ENCODE measurements around the gene YBX3.

DNA sequence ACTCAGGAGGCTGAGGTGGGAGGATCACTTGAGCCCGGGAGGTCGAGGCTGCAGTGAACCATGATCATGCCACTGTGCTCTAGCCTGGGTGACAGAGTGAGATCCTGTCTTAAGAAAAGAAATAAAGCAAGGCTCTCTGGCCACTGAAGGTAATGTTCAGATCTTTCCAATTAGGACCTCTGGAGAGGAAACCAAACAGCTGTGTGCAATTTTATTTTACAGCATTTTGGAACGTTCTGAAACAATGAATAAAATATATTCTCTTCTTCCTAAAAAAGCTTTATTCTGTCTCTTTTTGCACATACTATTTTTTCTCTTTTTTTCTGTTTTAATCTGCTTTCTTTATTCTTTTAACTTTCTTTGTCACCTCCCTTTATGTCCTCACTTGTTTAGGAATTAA is 5.0 kb upstream of the YBX3 start:
- TF ChIP-seq, protein P1, sequence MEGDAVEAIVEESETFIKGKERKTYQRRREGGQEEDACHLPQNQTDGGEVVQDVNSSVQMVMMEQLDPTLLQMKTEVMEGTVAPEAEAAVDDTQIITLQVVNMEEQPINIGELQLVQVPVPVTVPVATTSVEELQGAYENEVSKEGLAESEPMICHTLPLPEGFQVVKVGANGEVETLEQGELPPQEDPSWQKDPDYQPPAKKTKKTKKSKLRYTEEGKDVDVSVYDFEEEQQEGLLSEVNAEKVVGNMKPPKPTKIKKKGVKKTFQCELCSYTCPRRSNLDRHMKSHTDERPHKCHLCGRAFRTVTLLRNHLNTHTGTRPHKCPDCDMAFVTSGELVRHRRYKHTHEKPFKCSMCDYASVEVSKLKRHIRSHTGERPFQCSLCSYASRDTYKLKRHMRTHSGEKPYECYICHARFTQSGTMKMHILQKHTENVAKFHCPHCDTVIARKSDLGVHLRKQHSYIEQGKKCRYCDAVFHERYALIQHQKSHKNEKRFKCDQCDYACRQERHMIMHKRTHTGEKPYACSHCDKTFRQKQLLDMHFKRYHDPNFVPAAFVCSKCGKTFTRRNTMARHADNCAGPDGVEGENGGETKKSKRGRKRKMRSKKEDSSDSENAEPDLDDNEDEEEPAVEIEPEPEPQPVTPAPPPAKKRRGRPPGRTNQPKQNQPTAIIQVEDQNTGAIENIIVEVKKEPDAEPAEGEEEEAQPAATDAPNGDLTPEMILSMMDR (IDR thresholded peaks at IDR 0.05 in 8 of 11, conservative IDR thresholded peaks at IDR 0.05 in 3 of 11), result no peak
- TF ChIP-seq POLR2A (IDR thresholded peaks at IDR 0.05), result no peak
- TF ChIP-seq POLR2AphosphoS5 (IDR thresholded peaks at IDR 0.05), result no peak
